ENCODE results near the gene GIT2. TPM values are rescaled to one million over a fixed set of nuclear protein-coding genes. Genes with fewer than 3 reads are reported as not detected.
A peak's percentile ranks its signal among the peaks of the same experiment; 100 is the strongest.

GIT2 gene
- total RNA-seq, 4 donors from 2014 or later: 25.3 to 64.0 (median 44.0) TPM

GRCh38 chr12:109993091-109993490 is 3.1 kb downstream of the GIT2 start:
- intact Hi-C loops (cut with DNase I; ENCODE audit: low total_unique reads): no loop called here
- in situ Hi-C loops (cut with MboI; ENCODE audit: low pct_ligation_motif_present in 1 of 4, low pct_unique_long_range_greater_than_20kb in 1 of 4, low sequenced_read_pairs in 3 of 4): no loop called here
- no peak for DNase-seq
- H3K36me3 ChIP-seq: peaks cover 0 to 26% (median 12%) of the 10 kb centered on the region in 4 donors
- whole genome bisulfite sequencing, 2 donors (ENCODE audit: low coverage in 1 of 2): 62 to 88% methylated on average over 2 of the region's 2 CpGs
- no peaks in the 10 kb centered on the region for H3K27me3 ChIP-seq
- no peaks in the 10 kb centered on the region for H3K9me3 ChIP-seq
- H3K27ac ChIP-seq: no peak overlapping the region
- TF ChIP-seq EP300 (IDR thresholded peaks at IDR 0.05; ENCODE audit: low read depth) (no peak), POLR2AphosphoS5 (IDR thresholded peaks at IDR 0.05) (no peak), POLR2A (IDR thresholded peaks at IDR 0.05) (no peak), CTCF (IDR thresholded peaks at IDR 0.05) (no peak)
- peaks cover 8 to 30% (median 22%) of the 10 kb centered on the region in 4 donors for H3K4me1 ChIP-seq
- no peak overlapping the region for H3K4me3 ChIP-seq

GRCh38 chr12:109991586-109991985 is 4.6 kb downstream of the GIT2 start:
- 88 to 91% methylated on average over 4 to 5 of the region's 5 CpGs for WGBS, 2 donors (ENCODE audit: low coverage in 1 of 2)
- peaks cover 0 to 38% (median 19%) of the 10 kb centered on the region in 4 donors for H3K36me3 ChIP-seq

GRCh38 chr12:109989380-109989779 is 6.8 kb downstream of the GIT2 start:
- TF ChIP-seq POLR2AphosphoS5 (IDR thresholded peaks at IDR 0.05): no peak
- TF ChIP-seq EP300 (IDR thresholded peaks at IDR 0.05; ENCODE audit: low read depth): no peak
- TF ChIP-seq POLR2A (IDR thresholded peaks at IDR 0.05): no peak
- TF ChIP-seq CTCF (IDR thresholded peaks at IDR 0.05): no peak
- intact Hi-C loops (cut with DNase I; ENCODE audit: low total_unique reads) (no loop called here), in situ Hi-C loops (cut with MboI; ENCODE audit: low pct_ligation_motif_present in 1 of 4, low pct_unique_long_range_greater_than_20kb in 1 of 4, low sequenced_read_pairs in 3 of 4) (no loop called here)
- WGBS, 2 donors (ENCODE audit: low coverage in 1 of 2): 68 to 77% methylated on average over 4 to 5 of the region's 5 CpGs
- Histone ChIP-seq H3K27me3 (no peaks in the 10 kb centered on the region), H3K36me3 (peaks cover 0 to 59% (median 28%) of the 10 kb centered on the region in 4 donors), H3K27ac (peak overlapping the region in 1 of 4 donors; percentile 16), H3K9me3 (no peaks in the 10 kb centered on the region), H3K4me1 (peaks cover 4 to 17% (median 9%) of the 10 kb centered on the region in 4 donors), H3K4me3 (no peak overlapping the region)
- DNase-seq: no peak

More at GRCh38 chr12:109991586-109991985, 4.6 kb downstream of the GIT2 start:
- Histone ChIP-seq H3K4me1 (peaks cover 8 to 28% (median 21%) of the 10 kb centered on the region in 4 donors), H3K27ac (no peak overlapping the region), H3K9me3 (no peaks in the 10 kb centered on the region), H3K27me3 (no peaks in the 10 kb centered on the region), H3K4me3 (no peak overlapping the region)
- in situ Hi-C loops (cut with MboI; ENCODE audit: low pct_ligation_motif_present in 1 of 4, low pct_unique_long_range_greater_than_20kb in 1 of 4, low sequenced_read_pairs in 3 of 4) (no loop called here), intact Hi-C loops (cut with DNase I; ENCODE audit: low total_unique reads) (no loop called here)
- TF ChIP-seq EP300 (IDR thresholded peaks at IDR 0.05; ENCODE audit: low read depth): no peak
- TF ChIP-seq POLR2A (IDR thresholded peaks at IDR 0.05): no peak
- no peak for TF ChIP-seq POLR2AphosphoS5 (IDR thresholded peaks at IDR 0.05)
- TF ChIP-seq CTCF (IDR thresholded peaks at IDR 0.05): no peak
- no peak for DNase-seq

- in situ Hi-C loops (cut with MboI; ENCODE audit: low pct_ligation_motif_present in 1 of 4, low pct_unique_long_range_greater_than_20kb in 1 of 4, low sequenced_read_pairs in 3 of 4) (no loop called here), intact Hi-C loops (cut with DNase I; ENCODE audit: low total_unique reads) (no loop called here)
- WGBS, 2 donors (ENCODE audit: low coverage in 1 of 2): 85 to 88% methylated on average over 7 to 8 of the region's 8 CpGs
- no peak for TF ChIP-seq EP300 (IDR thresholded peaks at IDR 0.05; ENCODE audit: low read depth)
- TF ChIP-seq POLR2A (IDR thresholded peaks at IDR 0.05): no peak
- TF ChIP-seq POLR2AphosphoS5 (IDR thresholded peaks at IDR 0.05): no peak
- no peak for TF ChIP-seq CTCF (IDR thresholded peaks at IDR 0.05)
- no peak for DNase-seq
- Histone ChIP-seq H3K4me1 (peaks cover 0 to 12% (median 5%) of the 10 kb centered on the region in 4 donors), H3K36me3 (peaks cover 0 to 64% (median 28%) of the 10 kb centered on the region in 4 donors), H3K9me3 (no peaks in the 10 kb centered on the region), H3K4me3 (no peak overlapping the region), H3K27ac (peak overlapping the region in 1 of 4 donors; percentile 16), H3K27me3 (no peaks in the 10 kb centered on the region)
Measured at GRCh38 chr12:109988903-109989302, 7.3 kb downstream of the GIT2 start.

All from transverse colon (tissue), 4 donors.